Breast epithelium (tissue), 3 donors: Measurements from ENCODE around the gene ZNRD2. TPM values are rescaled to one million over a fixed set of nuclear protein-coding genes. Genes with fewer than 3 reads are reported as not detected.

Experiments
- total RNA-seq, 3 donors: library from RNA; depleted of rRNA; stranded (reverse); fragments of >200 nt; gene quantifications; one replicate each; pipeline ENCODE4 v1.1.0, GENCODE V29; 2016

ZNRD2 gene
- total RNA-seq, 3 donors from 2014 or later, result 48.9 to 60.0 (median 59.4) TPM

Other genes starting within 250 kb of the ZNRD2 start
- gene DPF2, start 236.6 kb upstream of the ZNRD2 start, total RNA-seq, result 10 to 100 TPM; 30.7 to 44.8 (median 39.7) TPM
- gene TIGD3, start 215.7 kb upstream of the ZNRD2 start, total RNA-seq, result 1 to 10 TPM in 1 of 3 donors, under 1 TPM in 1, not detected in 1; 0.29 to 1.3 TPM
- 1 to 10 TPM; 5.4 to 9.1 (median 6.6) TPM for gene SLC25A45, start 187.8 kb upstream of the ZNRD2 start, total RNA-seq
- gene FRMD8, start 183.8 kb upstream of the ZNRD2 start, total RNA-seq, result 10 to 100 TPM; 22.9 to 57.0 (median 49.0) TPM
- gene NEAT1, start 147.7 kb upstream of the ZNRD2 start, total RNA-seq, result 100 to 1,000 TPM; 323 to 391 (median 351) TPM
- gene MALAT1, start 71.4 kb upstream of the ZNRD2 start, total RNA-seq, result over 10,000 TPM; 14,217 to 22,312 (median 18,959) TPM
- 10 to 100 TPM; 74.1 to 83.4 (median 83.2) TPM for gene SCYL1, start 45.4 kb upstream of the ZNRD2 start, total RNA-seq
- 10 to 100 TPM; 63.0 to 98.9 (median 95.7) TPM for gene LTBP3, start 12.1 kb upstream of the ZNRD2 start, total RNA-seq
- gene FAM89B, start 2.1 kb downstream of the ZNRD2 start, total RNA-seq, result 10 to 100 TPM; 37.4 to 51.4 (median 40.8) TPM
- gene EHBP1L1, start 5.6 kb downstream of the ZNRD2 start, total RNA-seq, result 10 to 100 TPM; 28.0 to 68.8 (median 33.4) TPM
- 1 to 10 TPM in 1 of 3 donors, under 1 TPM in 2; 0.33 to 2.2 (median 0.80) TPM for gene KCNK7, start 25.3 kb downstream of the ZNRD2 start, total RNA-seq
- 10 to 100 TPM; 30.4 to 39.0 (median 36.7) TPM for gene MAP3K11, start 43.7 kb downstream of the ZNRD2 start, total RNA-seq
- 10 to 100 TPM; 13.4 to 21.0 (median 20.1) TPM for gene PCNX3, start 45.3 kb downstream of the ZNRD2 start, total RNA-seq
- 10 to 100 TPM; 18.2 to 27.9 (median 25.5) TPM for gene SIPA1, start 67.6 kb downstream of the ZNRD2 start, total RNA-seq
- 10 to 100 TPM; 45.0 to 57.7 (median 46.2) TPM for gene RELA, start 92.4 kb downstream of the ZNRD2 start, total RNA-seq
- 10 to 100 TPM; 50.1 to 66.7 (median 61.3) TPM for gene KAT5, start 141.8 kb downstream of the ZNRD2 start, total RNA-seq
- 100 to 1,000 TPM in 1 of 3 donors, 10 to 100 TPM in 2; 89.1 to 110 (median 99.8) TPM for gene RNASEH2C, start 150.3 kb downstream of the ZNRD2 start, total RNA-seq
- 10 to 100 TPM; 15.5 to 19.3 (median 17.6) TPM for gene AP5B1, start 210.5 kb downstream of the ZNRD2 start, total RNA-seq
- 1 to 10 TPM in 2 of 3 donors, not detected in 1; 3.6 to 5.1 TPM for gene OVOL1, start 216.6 kb downstream of the ZNRD2 start, total RNA-seq